Kidney epithelial cell (primary cell): ENCODE results near the gene NELFA. TPM values are rescaled to one million over a fixed set of nuclear protein-coding genes. Genes with fewer than 3 reads are reported as not detected.

Source experiments
- DNase-seq: peaks from one replicate; pipeline ENCODE4 v3.0.0-alpha.2; 2010; ENCODE audit warnings: low read depth
- H3K27me3 ChIP-seq: 2 replicates; pipeline ENCODE4 v1.6.0; 2011; ENCODE audit warnings: low read length; ENCODE audit not compliant: control insufficient read depth, insufficient read depth
- H3K36me3 ChIP-seq: 2 replicates; pipeline ENCODE4 v1.5.1; 2011; ENCODE audit warnings: low read length; ENCODE audit not compliant: control insufficient read depth, insufficient read depth
- H3K4me3 ChIP-seq: 2 replicates; pipeline ENCODE4 v1.5.1; 2011; ENCODE audit warnings: low read depth, mild to moderate bottlenecking, control low read depth, low read length
- CTCF ChIP-seq: IDR thresholded peaks from 2 replicates; pipeline ENCODE4 v1.5.1; 2011; ENCODE audit warnings: mild to moderate bottlenecking, moderate library complexity, low read length, control low read depth, inconsistent platforms; ENCODE audit not compliant: insufficient read depth, poor library complexity, severe bottlenecking
- total RNA-seq: library from RNA; depleted of rRNA; stranded (reverse); fragments of >200 nt; gene quantifications from 2 replicates; pipeline ENCODE4 v1.2.3, GENCODE V29; 2015

NELFA gene
- total RNA-seq, 1 donor from 2014 or later: 31.9 TPM

GRCh38 chr4:1938027-1938426 is 70.7 kb downstream of the NELFA start:
- DNase-seq: no peak
- peaks cover 4% of the 10 kb centered on the region for H3K36me3 ChIP-seq
- TF ChIP-seq CTCF: no peak

GRCh38 chr4:1937550-1937949 is 71.2 kb downstream of the NELFA start:
- H3K27me3 ChIP-seq: no peaks in the 10 kb centered on the region
- TF ChIP-seq CTCF: no peak
- no peak for DNase-seq
- H3K4me3 ChIP-seq: no peak overlapping the region
- H3K36me3 ChIP-seq: peaks cover 4% of the 10 kb centered on the region

More at GRCh38 chr4:1938027-1938426, 70.7 kb downstream of the NELFA start:
- no peaks in the 10 kb centered on the region for H3K27me3 ChIP-seq
- H3K4me3 ChIP-seq: no peak overlapping the region

- Histone ChIP-seq H3K27me3 (no peaks in the 10 kb centered on the region), H3K4me3 (no peak overlapping the region), H3K36me3 (peaks cover 4% of the 10 kb centered on the region)
- DNase-seq: no peak
- TF ChIP-seq CTCF: no peak
These were observed 75.1 kb downstream of the NELFA start for GRCh38 chr4:1933700-1934099.

GRCh38 chr4:1932736-1933135 is 76.0 kb downstream of the NELFA start:
- H3K36me3 ChIP-seq: peaks cover 4% of the 10 kb centered on the region
- no peak for DNase-seq
- H3K4me3 ChIP-seq: no peak overlapping the region
- H3K27me3 ChIP-seq: no peaks in the 10 kb centered on the region
- no peak for TF ChIP-seq CTCF

Other genes starting within 250 kb of the NELFA start
- 2.1 and 3.2 TPM in 2 replicates for gene FGFR3, start 215.7 kb downstream of the NELFA start, total RNA-seq
- 41.5 and 49.0 TPM in 2 replicates for gene LETM1, start 152.8 kb downstream of the NELFA start, total RNA-seq
- 62.4 and 68.5 TPM in 2 replicates for gene NSD2, start 137.6 kb downstream of the NELFA start, total RNA-seq
- gene NAT8L, start 50.4 kb upstream of the NELFA start, total RNA-seq: 9.0 and 9.4 TPM in 2 replicates
- gene HAUS3, start 233.1 kb upstream of the NELFA start, total RNA-seq: 9.2 and 13.3 TPM in 2 replicates
- gene POLN, start 233.1 kb upstream of the NELFA start, total RNA-seq: 0.07 and 0.38 TPM in 2 replicates